Stimulated activated naive B cell treated with anti-CD40 and anti-IgM and Interleukin-4, amounts not matched to agents 10 μg/mL and 1 μg/mL and 100 μg/mL, for 72 hours (primary cell): ENCODE results near the gene TMEM132D.

ENCODE experiments used
- ATAC-seq, 2 donors: fragments of 150-1000 bp; cut with Tn5 transposase; replicated peaks; 2 replicates each; pipeline ENCODE4 v1.10.0; 2021; ENCODE audit warnings: moderate library complexity in 1 of 2
- DNase-seq: peaks from one replicate; pipeline ENCODE4 v3.0.0; 2021
- H3K27ac Mint-ChIP-seq: one replicate; pipeline ENCODE4 v1.8.0; 2022; ENCODE audit warnings: mild to moderate bottlenecking, mixed read lengths
- H3K27me3 Mint-ChIP-seq, 2 donors: one replicate each; pipeline ENCODE4 v1.8.0; 2022; ENCODE audit warnings: mixed read lengths in 2 of 2
- H3K36me3 Mint-ChIP-seq, 2 donors: one replicate each; pipeline ENCODE4 v1.8.0; 2022; ENCODE audit warnings: mixed read lengths in 2 of 2, mild to moderate bottlenecking in 1 of 2
- H3K4me1 Mint-ChIP-seq, 2 donors: one replicate each; pipeline ENCODE4 v1.8.0; 2022; ENCODE audit warnings: mixed read lengths in 2 of 2, mild to moderate bottlenecking in 1 of 2
- H3K4me3 Mint-ChIP-seq, 2 donors: one replicate each; pipeline ENCODE4 v1.8.0; 2022; ENCODE audit warnings: mild to moderate bottlenecking in 2 of 2, mixed read lengths in 2 of 2, moderate library complexity in 1 of 2
- H3K9me3 Mint-ChIP-seq, 2 donors: one replicate each; pipeline ENCODE4 v1.8.0; 2022; ENCODE audit warnings: mixed read lengths in 2 of 2, mild to moderate bottlenecking in 1 of 2

Gene TMEM132D

DNA sequence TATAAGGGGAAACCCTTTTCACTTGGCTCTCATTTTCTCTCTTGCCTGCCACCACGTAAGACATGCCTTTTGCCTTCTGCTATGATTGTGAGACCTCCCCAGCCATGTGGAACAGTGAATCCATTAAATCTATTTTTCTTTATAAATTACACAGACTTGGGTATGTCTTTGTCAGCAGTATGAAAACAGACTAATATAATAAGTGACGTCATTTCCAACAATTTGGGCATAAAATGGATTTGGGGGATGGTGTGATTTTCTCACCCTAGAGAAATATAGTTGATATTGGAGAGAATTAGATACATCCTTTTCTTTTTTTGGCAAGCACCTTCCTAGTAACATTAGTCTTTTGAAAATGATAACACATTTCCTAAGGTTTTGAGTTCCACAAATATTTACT, 490.5 kb downstream of the TMEM132D start:
- Mint-ChIP-seq H3K4me3 (no peak overlapping the region), H3K4me1 (no peaks in the 10 kb centered on the region), H3K27ac (no peak overlapping the region), H3K27me3 (no peaks in the 10 kb centered on the region), H3K36me3 (peaks cover 0 to 1% of the 10 kb centered on the region in 2 donors), H3K9me3 (peaks cover 8 to 12% of the 10 kb centered on the region in 2 donors)
- no peak for DNase-seq
- no peak for ATAC-seq

DNA sequence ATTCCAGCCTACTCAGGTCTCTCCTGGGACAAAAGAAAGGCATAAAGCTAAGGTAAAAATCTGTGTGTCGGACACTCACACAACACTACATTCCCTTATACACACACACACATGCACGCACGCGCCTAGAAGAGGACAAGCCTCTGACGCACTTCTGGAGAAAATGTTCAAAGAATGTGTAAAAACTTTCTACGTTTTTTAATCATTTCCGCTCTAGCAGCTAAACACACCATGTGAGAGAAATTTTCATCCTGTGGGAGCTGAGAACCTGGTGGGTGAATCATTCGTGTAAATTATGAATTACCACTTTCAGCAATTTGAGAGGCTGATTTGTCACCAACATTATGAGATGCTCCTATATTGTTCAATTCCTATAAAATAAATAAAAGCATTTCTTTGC, 494.5 kb downstream of the TMEM132D start:
- no peak for ATAC-seq
- DNase-seq = no peak
- Mint-ChIP-seq H3K27me3 (no peaks in the 10 kb centered on the region), H3K9me3 (peaks cover 0 to 2% of the 10 kb centered on the region in 2 donors), H3K4me3 (no peak overlapping the region), H3K4me1 (no peaks in the 10 kb centered on the region), H3K36me3 (peaks cover 0 to 1% of the 10 kb centered on the region in 2 donors), H3K27ac (no peak overlapping the region)

DNA sequence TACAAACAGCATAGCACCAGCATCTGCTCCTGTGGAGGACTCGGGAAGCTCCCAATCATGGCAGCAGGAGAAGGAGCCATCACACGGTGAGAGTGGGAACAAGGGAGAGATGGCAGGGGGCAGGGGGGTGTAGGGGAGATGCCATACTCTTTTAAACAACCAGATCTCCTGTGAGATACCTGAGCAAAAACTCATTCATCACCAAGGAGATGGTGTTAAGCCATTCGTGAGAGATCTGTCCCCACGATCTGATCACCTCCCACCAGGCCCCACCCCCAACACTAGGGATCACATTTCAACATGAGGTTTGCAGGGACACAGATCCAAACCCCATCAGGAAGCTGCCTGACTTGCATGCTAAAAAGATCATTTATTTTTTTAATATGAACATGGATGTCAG, 499.3 kb downstream of the TMEM132D start:
- H3K9me3 Mint-ChIP-seq = peaks cover under 1 to 3% of the 10 kb centered on the region in 2 donors
- no peak overlapping the region for H3K4me3 Mint-ChIP-seq
- no peaks in the 10 kb centered on the region for H3K4me1 Mint-ChIP-seq
- DNase-seq (no peak), ATAC-seq (no peak)
- H3K27me3 Mint-ChIP-seq = no peaks in the 10 kb centered on the region
- H3K36me3 Mint-ChIP-seq = no peaks in the 10 kb centered on the region
- H3K27ac Mint-ChIP-seq = no peak overlapping the region

DNA sequence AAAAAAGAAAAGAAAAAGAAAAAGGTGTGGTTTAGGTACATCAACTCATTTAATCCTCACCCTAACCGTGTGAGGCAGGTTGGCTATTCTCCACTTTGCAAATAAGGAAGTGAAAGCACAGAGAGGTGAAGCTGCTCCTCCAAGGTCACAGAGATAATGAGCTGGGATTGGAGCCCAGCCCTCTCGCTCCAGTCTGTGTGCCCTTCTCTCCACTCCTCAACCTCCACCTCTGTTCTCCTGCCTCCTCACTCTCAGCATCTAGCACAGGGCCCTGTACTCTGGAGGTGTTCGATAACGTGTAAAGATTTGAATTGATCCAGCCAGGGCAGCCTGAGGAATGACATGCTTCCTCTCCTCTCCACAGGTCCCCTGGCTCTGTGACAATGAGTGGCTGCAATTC, 502.3 kb downstream of the TMEM132D start:
- Mint-ChIP-seq H3K36me3 (no peaks in the 10 kb centered on the region), H3K27me3 (no peaks in the 10 kb centered on the region), H3K9me3 (peaks cover 6 to 7% of the 10 kb centered on the region in 2 donors), H3K4me1 (no peaks in the 10 kb centered on the region), H3K4me3 (no peak overlapping the region), H3K27ac (no peak overlapping the region)
- ATAC-seq = no peak
- DNase-seq = no peak

DNA sequence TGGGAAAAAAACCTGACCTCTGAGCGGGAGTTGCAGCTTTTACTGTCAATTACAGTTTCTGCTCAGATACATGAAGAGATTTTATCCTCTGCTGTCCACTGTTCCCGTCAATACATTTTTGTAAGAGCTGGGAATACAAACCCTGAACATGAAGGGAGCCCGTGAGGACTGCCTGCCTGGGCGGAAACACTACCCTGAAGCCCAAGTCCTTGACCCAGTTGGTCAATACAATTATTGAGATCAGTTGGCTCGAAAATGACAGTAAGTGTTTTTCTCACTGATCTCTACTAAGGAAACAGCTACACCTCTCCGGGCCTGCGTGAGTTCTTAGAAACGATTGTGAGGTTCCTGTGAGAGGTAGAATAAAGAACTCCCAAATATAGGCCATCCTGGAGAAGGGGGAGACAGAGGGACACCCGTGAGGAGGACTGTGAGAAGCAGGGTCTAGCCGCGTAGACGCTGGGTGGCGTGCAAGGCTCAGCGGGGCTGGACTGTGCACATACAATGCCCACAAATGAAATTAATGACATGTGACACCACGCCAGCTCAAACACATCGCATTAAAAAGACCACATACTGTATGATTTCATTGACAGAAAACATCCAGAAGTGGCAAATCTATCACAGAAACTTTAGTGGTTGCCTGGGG, 509.5 kb downstream of the TMEM132D start:
- ATAC-seq (no peak), DNase-seq (no peak)
- H3K36me3 Mint-ChIP-seq = no peaks in the 10 kb centered on the region
- H3K4me3 Mint-ChIP-seq = no peak overlapping the region
- no peaks in the 10 kb centered on the region for H3K4me1 Mint-ChIP-seq
- H3K27ac Mint-ChIP-seq = no peak overlapping the region
- H3K9me3 Mint-ChIP-seq = peaks cover 3 to 4% of the 10 kb centered on the region in 2 donors
- H3K27me3 Mint-ChIP-seq = no peaks in the 10 kb centered on the region

DNA sequence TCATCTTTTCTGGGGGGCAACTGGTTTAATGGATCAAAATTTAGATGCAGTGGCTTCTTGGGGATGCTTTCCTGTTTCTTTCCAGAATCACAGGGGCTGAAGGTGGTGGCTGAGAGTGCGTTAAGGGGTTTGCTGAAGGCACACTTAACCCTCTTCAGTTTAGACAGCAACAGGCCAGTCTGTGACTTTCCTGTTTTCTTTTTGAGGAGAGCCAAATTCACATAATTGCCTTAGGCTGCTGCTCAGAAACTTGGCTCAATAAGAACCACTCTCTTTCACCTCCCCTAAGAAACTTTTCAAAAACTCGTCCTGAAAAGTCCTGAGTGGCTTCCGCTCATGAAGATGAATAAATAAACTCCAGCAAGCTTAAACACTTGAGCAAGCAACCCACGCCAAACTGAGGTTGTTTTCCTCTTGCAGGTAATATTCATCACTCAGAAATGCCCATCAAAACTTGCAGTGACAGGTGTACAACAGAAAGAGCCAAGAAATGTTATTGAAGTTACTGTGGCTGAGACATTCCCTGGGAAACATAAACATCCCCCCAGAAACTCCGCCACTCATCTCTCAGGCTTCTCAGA, 510.4 kb downstream of the TMEM132D start:
- DNase-seq (no peak), ATAC-seq (no peak)
- H3K36me3 Mint-ChIP-seq = no peaks in the 10 kb centered on the region
- H3K27ac Mint-ChIP-seq = no peak overlapping the region
- no peak overlapping the region for H3K4me3 Mint-ChIP-seq
- H3K4me1 Mint-ChIP-seq = no peaks in the 10 kb centered on the region
- H3K27me3 Mint-ChIP-seq = no peaks in the 10 kb centered on the region
- peaks cover 0 to 1% of the 10 kb centered on the region in 2 donors for H3K9me3 Mint-ChIP-seq

DNA sequence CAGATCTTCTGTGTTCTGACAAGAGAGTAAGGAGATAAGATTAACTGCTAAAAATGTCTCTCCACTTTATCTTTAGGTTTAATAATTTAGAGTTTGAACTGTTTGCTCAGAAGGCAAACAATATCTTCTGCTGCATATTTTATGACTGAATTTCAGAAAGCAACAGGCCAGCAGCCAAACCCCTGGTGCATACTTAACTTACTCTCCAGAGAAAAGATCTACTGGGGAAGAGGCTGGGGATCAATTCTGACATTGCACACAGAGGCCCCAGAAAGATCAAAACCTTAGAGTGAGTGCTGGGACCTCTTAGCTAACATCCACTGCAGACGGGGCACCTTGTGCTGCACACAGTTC, 518.2 kb downstream of the TMEM132D start:
- Mint-ChIP-seq H3K27ac (no peak overlapping the region), H3K4me1 (no peaks in the 10 kb centered on the region), H3K27me3 (peaks cover 0 to 5% of the 10 kb centered on the region in 2 donors), H3K9me3 (no peaks in the 10 kb centered on the region), H3K36me3 (no peaks in the 10 kb centered on the region), H3K4me3 (no peak overlapping the region)
- ATAC-seq (no peak), DNase-seq (no peak)

DNA sequence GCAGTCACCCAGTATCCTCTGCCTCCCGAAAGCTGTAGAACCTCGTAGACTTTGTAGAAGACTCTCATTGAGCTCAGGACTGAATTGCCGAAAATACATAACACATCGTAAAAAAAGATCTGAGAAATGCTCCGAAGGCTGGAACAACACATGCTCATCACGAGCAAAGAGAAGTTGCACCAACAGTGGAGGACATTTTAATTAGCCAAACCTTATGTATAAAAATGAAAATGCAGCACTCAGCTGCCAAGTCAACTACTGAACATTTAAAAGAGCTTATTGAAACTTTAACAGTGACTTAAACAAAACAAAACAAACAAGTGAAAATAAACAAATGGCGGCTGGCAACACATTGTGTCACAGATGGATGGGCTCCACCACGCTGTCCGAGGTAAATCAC, 519.9 kb downstream of the TMEM132D start:
- peaks cover 0 to 5% of the 10 kb centered on the region in 2 donors for H3K27me3 Mint-ChIP-seq
- H3K4me1 Mint-ChIP-seq = no peaks in the 10 kb centered on the region
- H3K36me3 Mint-ChIP-seq = no peaks in the 10 kb centered on the region
- no peak for DNase-seq
- no peak overlapping the region for H3K27ac Mint-ChIP-seq
- no peak for ATAC-seq
- no peak overlapping the region for H3K4me3 Mint-ChIP-seq
- no peaks in the 10 kb centered on the region for H3K9me3 Mint-ChIP-seq

DNA sequence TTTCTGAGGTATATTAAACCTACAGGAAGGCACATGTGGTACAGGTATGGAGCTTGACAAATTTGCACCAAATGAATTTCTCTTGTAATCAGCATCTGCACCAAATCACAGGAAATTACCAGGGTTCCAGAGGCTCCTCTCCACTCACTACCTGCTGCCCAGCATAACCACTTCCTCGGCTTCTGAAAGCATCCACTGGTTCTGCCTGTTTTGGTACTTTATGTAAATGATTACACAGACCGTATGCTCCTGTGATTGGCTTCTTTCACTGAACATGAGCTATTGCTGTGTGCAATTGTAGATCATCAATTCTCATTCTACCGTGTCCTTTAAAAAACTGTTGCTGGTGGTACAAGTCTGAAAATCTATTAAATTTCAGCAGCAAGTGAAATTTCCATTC, 522.1 kb downstream of the TMEM132D start:
- H3K27me3 Mint-ChIP-seq = peaks cover 0 to 5% of the 10 kb centered on the region in 2 donors
- no peak overlapping the region for H3K4me3 Mint-ChIP-seq
- H3K36me3 Mint-ChIP-seq = no peaks in the 10 kb centered on the region
- no peak for ATAC-seq
- H3K9me3 Mint-ChIP-seq = peaks cover 0 to 5% of the 10 kb centered on the region in 2 donors
- no peaks in the 10 kb centered on the region for H3K4me1 Mint-ChIP-seq
- no peak for DNase-seq
- H3K27ac Mint-ChIP-seq = no peak overlapping the region

DNA sequence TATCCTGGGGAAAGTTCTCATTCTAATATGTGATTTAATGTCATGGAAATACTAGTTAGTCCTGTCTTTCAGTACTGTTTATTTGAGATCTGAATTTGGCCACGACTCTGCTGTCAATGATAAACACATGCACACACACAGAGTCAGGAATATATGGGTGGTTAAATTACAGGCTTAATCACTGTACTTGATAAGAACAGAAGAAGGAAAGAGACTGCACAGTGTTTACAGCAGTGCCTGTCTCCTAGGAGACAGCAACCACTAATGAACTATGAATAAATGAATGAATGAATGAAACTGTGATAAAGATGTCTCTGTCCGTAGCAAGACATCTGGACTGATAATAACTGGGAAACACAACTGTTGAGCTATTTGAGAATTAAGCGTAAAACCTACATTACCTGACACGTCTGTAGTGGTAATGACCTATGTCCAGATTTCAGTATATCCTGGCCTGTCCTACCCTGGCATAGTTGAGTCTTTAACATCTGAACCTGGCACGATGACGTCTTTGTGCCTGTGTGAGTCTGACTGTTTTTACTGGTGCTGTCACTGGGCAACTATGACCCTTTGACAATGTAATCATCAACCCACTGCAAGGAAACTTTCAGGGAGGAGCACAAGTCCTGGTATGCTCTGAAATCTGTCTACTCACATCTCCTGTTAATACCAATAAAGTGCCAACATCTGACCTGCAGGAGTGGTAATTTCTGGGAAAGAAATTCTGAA, 524.6 kb downstream of the TMEM132D start:
- Mint-ChIP-seq H3K27me3 (peaks cover 0 to 5% of the 10 kb centered on the region in 2 donors), H3K27ac (no peak overlapping the region), H3K36me3 (no peaks in the 10 kb centered on the region), H3K4me1 (no peaks in the 10 kb centered on the region), H3K9me3 (peaks cover 5 to 7% of the 10 kb centered on the region in 2 donors), H3K4me3 (no peak overlapping the region)
- ATAC-seq = no peak
- DNase-seq = no peak

DNA sequence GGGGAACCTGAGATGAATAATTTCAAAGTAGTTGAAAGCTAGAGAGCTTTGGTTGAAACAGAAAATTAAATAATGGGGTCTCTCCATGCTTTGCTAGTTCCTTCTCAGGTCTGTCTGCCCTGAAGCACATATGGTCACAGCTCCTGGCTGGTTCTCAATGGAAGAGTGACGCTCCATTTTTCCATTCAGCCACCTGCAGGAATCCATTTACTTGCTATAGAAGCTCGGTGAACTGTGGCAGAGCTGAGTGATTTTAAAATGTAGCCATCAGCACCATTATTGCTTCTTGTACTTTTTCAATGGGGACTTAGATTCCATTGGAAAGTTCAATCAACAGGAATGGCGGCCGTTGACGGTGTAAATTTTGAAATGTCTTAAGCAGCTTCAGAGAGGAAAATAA, 525.3 kb downstream of the TMEM132D start:
- Mint-ChIP-seq H3K36me3 (no peaks in the 10 kb centered on the region), H3K4me1 (no peaks in the 10 kb centered on the region), H3K27me3 (peaks cover 0 to 5% of the 10 kb centered on the region in 2 donors), H3K27ac (no peak overlapping the region), H3K4me3 (no peak overlapping the region), H3K9me3 (peaks cover 5 to 11% of the 10 kb centered on the region in 2 donors)
- DNase-seq (no peak), ATAC-seq (no peak)

DNA sequence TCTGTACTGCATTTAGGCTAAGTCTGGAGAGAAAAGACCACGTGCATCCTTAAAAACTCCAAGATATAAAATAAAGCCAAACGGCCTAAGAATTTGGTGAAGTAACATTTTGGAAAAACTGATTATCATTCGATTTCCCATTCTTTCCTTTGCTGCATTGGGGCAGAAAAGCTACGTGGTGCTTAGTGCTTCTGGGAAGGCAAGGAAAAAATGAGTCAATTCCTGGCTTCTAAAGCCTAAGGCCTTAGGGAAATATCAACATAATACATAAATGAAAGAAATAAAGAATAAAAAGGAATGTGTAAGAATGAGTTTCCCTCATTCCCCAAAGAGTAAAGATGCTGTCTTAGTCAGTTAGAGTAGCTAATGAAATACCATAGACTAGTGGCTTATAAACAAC, 530.1 kb downstream of the TMEM132D start:
- H3K27me3 Mint-ChIP-seq = no peaks in the 10 kb centered on the region

DNA sequence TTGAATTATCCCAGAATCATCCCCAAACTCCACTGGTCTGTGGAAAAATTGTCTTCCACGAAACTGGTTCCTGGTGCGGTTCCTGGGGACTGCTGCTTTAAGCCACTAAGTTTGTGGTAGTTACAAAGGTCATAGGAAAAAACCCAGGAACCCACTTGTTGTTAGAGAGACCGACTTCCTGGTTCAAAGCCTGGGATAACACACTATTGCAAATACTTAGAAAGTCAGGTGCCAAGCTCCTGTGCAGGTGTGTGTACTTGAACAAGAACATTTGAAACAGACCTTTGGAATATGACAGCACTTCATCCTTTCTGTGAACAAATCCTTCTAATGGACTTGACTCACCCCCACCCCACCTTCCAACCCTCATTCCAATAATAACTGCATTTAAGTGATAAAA, 530.9 kb downstream of the TMEM132D start:
- Mint-ChIP-seq H3K4me1 (no peaks in the 10 kb centered on the region), H3K36me3 (no peaks in the 10 kb centered on the region), H3K4me3 (no peak overlapping the region), H3K27me3 (no peaks in the 10 kb centered on the region), H3K9me3 (peaks cover 5 to 11% of the 10 kb centered on the region in 2 donors), H3K27ac (no peak overlapping the region)
- DNase-seq = no peak
- ATAC-seq = no peak

More for the DNA sequence above, 530.1 kb downstream of the TMEM132D start:
- Mint-ChIP-seq H3K9me3 (peaks cover 5 to 11% of the 10 kb centered on the region in 2 donors), H3K4me1 (no peaks in the 10 kb centered on the region), H3K4me3 (no peak overlapping the region), H3K27ac (no peak overlapping the region), H3K36me3 (no peaks in the 10 kb centered on the region)
- DNase-seq (no peak), ATAC-seq (no peak)

DNA sequence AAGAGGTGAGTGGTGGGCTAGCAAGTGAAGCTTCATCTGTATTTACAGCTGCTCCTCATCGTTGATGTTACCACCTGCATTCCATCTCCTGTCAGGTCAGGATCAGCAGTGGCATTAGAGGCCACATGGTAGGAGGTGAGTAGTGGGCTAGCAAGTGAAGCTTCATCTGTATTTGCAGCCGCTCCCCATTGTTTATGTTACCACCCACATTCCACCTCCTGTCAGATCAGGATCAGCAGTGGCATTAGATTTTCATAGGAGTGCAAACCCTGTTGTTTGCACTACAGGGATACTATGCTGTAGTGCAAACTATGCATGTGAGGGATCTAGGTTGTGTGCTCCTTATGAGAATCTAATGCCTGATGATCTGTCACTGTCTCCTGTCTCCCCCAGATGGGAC, 531.5 kb downstream of the TMEM132D start:
- H3K27me3 Mint-ChIP-seq = no peaks in the 10 kb centered on the region
- H3K4me1 Mint-ChIP-seq = no peaks in the 10 kb centered on the region
- H3K27ac Mint-ChIP-seq = no peak overlapping the region
- H3K4me3 Mint-ChIP-seq = no peak overlapping the region
- no peak for ATAC-seq
- H3K9me3 Mint-ChIP-seq = peaks cover 5 to 11% of the 10 kb centered on the region in 2 donors
- H3K36me3 Mint-ChIP-seq = no peaks in the 10 kb centered on the region
- DNase-seq = no peak

DNA sequence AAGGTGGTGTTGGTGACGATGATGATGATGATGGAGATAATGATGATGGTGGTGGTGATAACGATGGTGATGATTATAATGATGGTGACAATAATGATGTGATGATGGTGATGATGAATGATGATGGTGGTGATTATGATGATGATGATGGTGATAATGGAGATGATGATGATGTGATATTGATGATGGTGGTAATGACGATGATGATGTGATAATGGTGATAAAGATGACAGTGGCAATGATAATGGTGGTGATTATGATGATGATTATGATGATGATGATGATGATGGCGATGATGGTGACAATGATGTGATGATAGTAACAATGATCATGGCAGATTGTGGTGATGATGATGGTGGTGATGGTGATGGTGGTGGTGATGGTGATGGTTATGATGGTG, 532.6 kb downstream of the TMEM132D start:
- Mint-ChIP-seq H3K9me3 (peaks cover 2 to 9% of the 10 kb centered on the region in 2 donors), H3K4me3 (no peak overlapping the region), H3K27ac (no peak overlapping the region), H3K4me1 (no peaks in the 10 kb centered on the region), H3K36me3 (no peaks in the 10 kb centered on the region), H3K27me3 (no peaks in the 10 kb centered on the region)
- ATAC-seq (no peak), DNase-seq (no peak)
